ENCODE measurements around the gene TFG.

The TFG gene

GRCh38 chr3:100782348-100782747 lies 73.1 kb downstream of the TFG start:
- Histone ChIP-seq H3K4me2 (ENCODE audit: low read length) (no peak overlapping the region), H3K79me2 (ENCODE audit: control insufficient read depth, insufficient read depth, low read length, poor library complexity) (no peaks in the 10 kb centered on the region), H2BK5ac (ENCODE audit: low read depth, low read length, poor library complexity) (no peak overlapping the region), H3K18ac (ENCODE audit: low read length) (no peak overlapping the region), H2BK12ac (ENCODE audit: low read length) (no peak overlapping the region), H3K4me1 (ENCODE audit: control insufficient read depth in 1 of 2, insufficient read depth in 2 of 2, low read length in 2 of 2) (no peaks in the 10 kb centered on the region), H3K36me3 (ENCODE audit: control insufficient read depth in 1 of 2, insufficient read depth in 2 of 2, low read length in 2 of 2) (no peaks in the 10 kb centered on the region), H3K27me3 (ENCODE audit: insufficient read depth, low read length) (no peaks in the 10 kb centered on the region), H3K14ac (ENCODE audit: low read length) (no peak overlapping the region), H3K4me3 (ENCODE audit: low read depth, low read length) (no peak overlapping the region), H2AK5ac (ENCODE audit: low read length) (no peak overlapping the region), H2AFZ (ENCODE audit: insufficient read depth, low read length, poor library complexity) (no peak overlapping the region), H3K9ac (ENCODE audit: low read length) (no peak overlapping the region), H4K12ac (ENCODE audit: low read depth, low read length) (no peak overlapping the region), H4K8ac (ENCODE audit: low read depth, low read length) (no peak overlapping the region), H2BK120ac (ENCODE audit: insufficient read depth, low read length, poor library complexity) (no peak overlapping the region), H3K4ac (ENCODE audit: low read depth, low read length) (no peak overlapping the region), H3K9me3 (ENCODE audit: insufficient read depth, low read depth, low read length) (no peaks in the 10 kb centered on the region), H4K91ac (ENCODE audit: low read depth, low read length) (no peak overlapping the region), H3K79me1 (ENCODE audit: low read length) (no peaks in the 10 kb centered on the region), H3K23ac (ENCODE audit: low read length) (no peak overlapping the region), H3K27ac (ENCODE audit: low read depth, low read length) (no peak overlapping the region)
- no CpG with 5 or more reads among the region's 2 CpGs for WGBS (ENCODE audit: extremely low coverage, insufficient coverage, insufficient read length)
- no peak for DNase-seq

- H4K91ac ChIP-seq (ENCODE audit: low read depth, low read length), result no peak overlapping the region
- H3K9me3 ChIP-seq (ENCODE audit: insufficient read depth, low read depth, low read length), result no peaks in the 10 kb centered on the region
Measured at GRCh38 chr3:100782906-100783305, 73.6 kb downstream of the TFG start.

GRCh38 chr3:100783619-100784018 lies 74.3 kb downstream of the TFG start:
- Histone ChIP-seq H3K4me3 (ENCODE audit: low read depth, low read length) (no peak overlapping the region), H3K9me3 (ENCODE audit: insufficient read depth, low read depth, low read length) (no peaks in the 10 kb centered on the region), H2AFZ (ENCODE audit: insufficient read depth, low read length, poor library complexity) (no peak overlapping the region), H3K23ac (ENCODE audit: low read length) (no peak overlapping the region), H3K4ac (ENCODE audit: low read depth, low read length) (no peak overlapping the region), H3K4me1 (ENCODE audit: control insufficient read depth in 1 of 2, insufficient read depth in 2 of 2, low read length in 2 of 2) (no peaks in the 10 kb centered on the region), H3K27ac (ENCODE audit: low read depth, low read length) (no peak overlapping the region), H3K79me1 (ENCODE audit: low read length) (no peaks in the 10 kb centered on the region), H3K27me3 (ENCODE audit: insufficient read depth, low read length) (no peaks in the 10 kb centered on the region), H2BK120ac (ENCODE audit: insufficient read depth, low read length, poor library complexity) (no peak overlapping the region), H3K9ac (ENCODE audit: low read length) (no peak overlapping the region), H3K18ac (ENCODE audit: low read length) (no peak overlapping the region), H4K91ac (ENCODE audit: low read depth, low read length) (no peak overlapping the region), H2BK5ac (ENCODE audit: low read depth, low read length, poor library complexity) (no peak overlapping the region), H2BK12ac (ENCODE audit: low read length) (no peak overlapping the region), H3K79me2 (ENCODE audit: control insufficient read depth, insufficient read depth, low read length, poor library complexity) (no peaks in the 10 kb centered on the region), H4K12ac (ENCODE audit: low read depth, low read length) (no peak overlapping the region), H2AK5ac (ENCODE audit: low read length) (no peak overlapping the region), H3K4me2 (ENCODE audit: low read length) (no peak overlapping the region), H4K8ac (ENCODE audit: low read depth, low read length) (no peak overlapping the region), H3K14ac (ENCODE audit: low read length) (no peak overlapping the region), H3K36me3 (ENCODE audit: control insufficient read depth in 1 of 2, insufficient read depth in 2 of 2, low read length in 2 of 2) (no peaks in the 10 kb centered on the region)
- DNase-seq, result no peak
- WGBS (ENCODE audit: extremely low coverage, insufficient coverage, insufficient read length), result no CpG with 5 or more reads among the region's 3 CpGs

More at GRCh38 chr3:100782906-100783305, 73.6 kb downstream of the TFG start:
- Histone ChIP-seq H3K4me2 (ENCODE audit: low read length) (no peak overlapping the region), H3K4ac (ENCODE audit: low read depth, low read length) (no peak overlapping the region), H3K4me3 (ENCODE audit: low read depth, low read length) (no peak overlapping the region), H2AFZ (ENCODE audit: insufficient read depth, low read length, poor library complexity) (no peak overlapping the region), H4K8ac (ENCODE audit: low read depth, low read length) (no peak overlapping the region), H2BK12ac (ENCODE audit: low read length) (no peak overlapping the region), H3K14ac (ENCODE audit: low read length) (no peak overlapping the region), H2AK5ac (ENCODE audit: low read length) (no peak overlapping the region), H3K36me3 (ENCODE audit: control insufficient read depth in 1 of 2, insufficient read depth in 2 of 2, low read length in 2 of 2) (no peaks in the 10 kb centered on the region), H3K79me1 (ENCODE audit: low read length) (no peaks in the 10 kb centered on the region), H3K27ac (ENCODE audit: low read depth, low read length) (no peak overlapping the region), H2BK5ac (ENCODE audit: low read depth, low read length, poor library complexity) (no peak overlapping the region), H3K23ac (ENCODE audit: low read length) (no peak overlapping the region), H2BK120ac (ENCODE audit: insufficient read depth, low read length, poor library complexity) (no peak overlapping the region), H3K9ac (ENCODE audit: low read length) (no peak overlapping the region), H3K27me3 (ENCODE audit: insufficient read depth, low read length) (no peaks in the 10 kb centered on the region), H3K4me1 (ENCODE audit: control insufficient read depth in 1 of 2, insufficient read depth in 2 of 2, low read length in 2 of 2) (no peaks in the 10 kb centered on the region), H4K12ac (ENCODE audit: low read depth, low read length) (no peak overlapping the region), H3K18ac (ENCODE audit: low read length) (no peak overlapping the region), H3K79me2 (ENCODE audit: control insufficient read depth, insufficient read depth, low read length, poor library complexity) (no peaks in the 10 kb centered on the region)
- DNase-seq, result no peak
- WGBS (ENCODE audit: extremely low coverage, insufficient coverage, insufficient read length), result no CpG with 5 or more reads among the region's 3 CpGs

- H3K79me1 ChIP-seq (ENCODE audit: low read length), result no peaks in the 10 kb centered on the region
- no peak overlapping the region for H4K8ac ChIP-seq (ENCODE audit: low read depth, low read length)
- no peak overlapping the region for H4K12ac ChIP-seq (ENCODE audit: low read depth, low read length)
- H2AFZ ChIP-seq (ENCODE audit: insufficient read depth, low read length, poor library complexity), result no peak overlapping the region
- H3K18ac ChIP-seq (ENCODE audit: low read length), result no peak overlapping the region
- no peak overlapping the region for H3K4me3 ChIP-seq (ENCODE audit: low read depth, low read length)
- no peak overlapping the region for H2BK120ac ChIP-seq (ENCODE audit: insufficient read depth, low read length, poor library complexity)
- no peak overlapping the region for H3K4ac ChIP-seq (ENCODE audit: low read depth, low read length)
- H2BK5ac ChIP-seq (ENCODE audit: low read depth, low read length, poor library complexity), result no peak overlapping the region
- H3K27me3 ChIP-seq (ENCODE audit: insufficient read depth, low read length), result no peaks in the 10 kb centered on the region
- no CpG with 5 or more reads among the region's 2 CpGs for WGBS (ENCODE audit: extremely low coverage, insufficient coverage, insufficient read length)
- DNase-seq, result no peak
- H3K36me3 ChIP-seq (ENCODE audit: control insufficient read depth in 1 of 2, insufficient read depth in 2 of 2, low read length in 2 of 2), result no peaks in the 10 kb centered on the region
- H2BK12ac ChIP-seq (ENCODE audit: low read length), result no peak overlapping the region
- H3K9me3 ChIP-seq (ENCODE audit: insufficient read depth, low read depth, low read length), result no peaks in the 10 kb centered on the region
- H3K9ac ChIP-seq (ENCODE audit: low read length), result no peak overlapping the region
- no peak overlapping the region for H2AK5ac ChIP-seq (ENCODE audit: low read length)
- H3K27ac ChIP-seq (ENCODE audit: low read depth, low read length), result no peak overlapping the region
- no peaks in the 10 kb centered on the region for H3K79me2 ChIP-seq (ENCODE audit: control insufficient read depth, insufficient read depth, low read length, poor library complexity)
- H3K4me2 ChIP-seq (ENCODE audit: low read length), result no peak overlapping the region
- no peak overlapping the region for H3K14ac ChIP-seq (ENCODE audit: low read length)
- no peak overlapping the region for H4K91ac ChIP-seq (ENCODE audit: low read depth, low read length)
- H3K4me1 ChIP-seq (ENCODE audit: control insufficient read depth in 1 of 2, insufficient read depth in 2 of 2, low read length in 2 of 2), result no peaks in the 10 kb centered on the region
- no peak overlapping the region for H3K23ac ChIP-seq (ENCODE audit: low read length)
Measured at GRCh38 chr3:100789579-100789978, 80.3 kb downstream of the TFG start.

All from trophoblast cell (in vitro differentiated cells and primary cell).